CD1c-positive myeloid dendritic cell (primary cell): Measurements from ENCODE around the gene ALOX5.
"Not testable (repeated sequence)": the region's sequence is repeated elsewhere in the genome, so short reads cannot be mapped to it uniquely, and the experiment has no call there.

Experiments
- DNase-seq: peaks from one replicate; pipeline ENCODE4 v3.0.0-alpha.2; 2016; ENCODE audit errors: extremely low spot score

The ALOX5 gene

DNA sequence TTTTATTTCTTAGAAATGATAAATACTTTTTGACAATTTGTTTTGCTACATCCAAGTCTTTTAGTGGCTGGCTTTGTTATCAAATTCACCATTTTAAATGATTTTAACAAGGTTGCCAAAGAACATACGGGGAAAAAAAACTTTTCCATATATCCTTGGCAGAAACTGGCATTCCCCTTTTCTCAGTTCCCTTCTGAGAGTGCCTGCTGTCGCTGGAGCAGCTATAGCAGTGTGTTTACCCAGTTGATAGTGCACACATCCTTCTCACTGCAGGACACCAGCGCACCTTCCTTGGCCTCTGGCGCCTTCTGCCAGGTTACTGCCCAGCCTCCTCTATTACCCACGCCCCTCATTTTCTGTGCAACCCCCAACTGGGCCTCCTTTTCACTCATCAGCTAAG lies 94.1 kb downstream of the ALOX5 start:
- no peak for DNase-seq

DNA sequence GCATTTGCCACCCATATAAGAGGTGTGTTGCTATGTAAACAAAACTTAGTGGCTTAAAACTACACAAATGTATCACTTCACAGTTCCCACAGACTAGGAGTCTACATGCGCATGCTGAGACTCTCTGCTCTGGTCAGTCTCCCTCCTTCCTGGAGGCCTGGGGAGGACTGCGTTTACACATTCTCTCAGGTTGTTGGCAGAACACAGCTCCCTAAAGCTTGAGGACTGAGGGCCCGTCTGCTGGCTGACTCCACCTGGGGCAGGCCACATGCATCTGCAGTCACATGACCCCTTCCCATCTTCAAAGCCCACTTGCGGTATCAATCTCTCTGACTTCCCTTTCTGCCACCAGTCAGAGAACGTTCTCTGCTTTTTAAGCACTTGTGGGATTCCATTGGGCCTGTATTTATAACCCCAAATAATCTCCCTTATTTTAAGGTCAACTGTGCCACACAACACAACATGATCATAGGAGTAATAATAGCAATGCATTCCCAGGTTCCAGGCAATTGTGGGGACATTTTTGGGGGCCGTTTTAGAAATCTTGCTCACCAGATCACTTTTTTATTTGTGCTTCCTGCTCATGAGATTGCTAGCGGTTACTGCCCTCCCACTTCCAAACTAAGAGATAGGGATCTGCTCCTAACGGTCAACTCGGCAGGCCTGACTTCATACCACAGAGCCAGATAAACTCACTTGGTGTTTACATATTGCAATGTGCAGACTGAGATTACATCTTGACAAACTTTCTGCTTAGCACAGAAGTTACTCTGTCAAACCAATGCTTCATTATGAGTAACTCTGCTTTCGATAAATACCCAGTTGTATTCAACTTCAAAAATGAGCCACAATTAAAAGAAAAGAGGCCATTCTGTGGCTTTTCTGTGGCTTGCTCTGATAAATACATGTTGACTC lies 96.3 kb downstream of the ALOX5 start:
- DNase-seq = peak; percentile 53

DNA sequence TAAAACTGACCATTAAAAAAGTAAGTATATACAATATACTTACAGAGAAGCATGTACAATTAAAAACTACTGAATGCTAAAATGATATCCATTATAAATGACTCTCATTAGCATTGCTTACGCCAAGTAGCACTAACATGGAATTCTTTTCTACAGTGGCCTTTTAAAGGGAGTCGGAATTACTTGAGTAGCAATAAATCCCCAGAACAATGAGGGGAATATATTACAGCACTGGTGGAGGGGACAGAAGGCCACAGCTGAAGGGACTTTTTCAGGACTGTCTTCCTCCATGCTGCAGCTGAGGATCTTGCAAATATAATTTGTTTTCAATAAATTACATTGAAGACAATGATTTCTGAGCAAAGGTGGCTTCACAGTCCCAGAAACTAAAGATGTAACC lies 97.0 kb downstream of the ALOX5 start:
- no peak for DNase-seq

DNA sequence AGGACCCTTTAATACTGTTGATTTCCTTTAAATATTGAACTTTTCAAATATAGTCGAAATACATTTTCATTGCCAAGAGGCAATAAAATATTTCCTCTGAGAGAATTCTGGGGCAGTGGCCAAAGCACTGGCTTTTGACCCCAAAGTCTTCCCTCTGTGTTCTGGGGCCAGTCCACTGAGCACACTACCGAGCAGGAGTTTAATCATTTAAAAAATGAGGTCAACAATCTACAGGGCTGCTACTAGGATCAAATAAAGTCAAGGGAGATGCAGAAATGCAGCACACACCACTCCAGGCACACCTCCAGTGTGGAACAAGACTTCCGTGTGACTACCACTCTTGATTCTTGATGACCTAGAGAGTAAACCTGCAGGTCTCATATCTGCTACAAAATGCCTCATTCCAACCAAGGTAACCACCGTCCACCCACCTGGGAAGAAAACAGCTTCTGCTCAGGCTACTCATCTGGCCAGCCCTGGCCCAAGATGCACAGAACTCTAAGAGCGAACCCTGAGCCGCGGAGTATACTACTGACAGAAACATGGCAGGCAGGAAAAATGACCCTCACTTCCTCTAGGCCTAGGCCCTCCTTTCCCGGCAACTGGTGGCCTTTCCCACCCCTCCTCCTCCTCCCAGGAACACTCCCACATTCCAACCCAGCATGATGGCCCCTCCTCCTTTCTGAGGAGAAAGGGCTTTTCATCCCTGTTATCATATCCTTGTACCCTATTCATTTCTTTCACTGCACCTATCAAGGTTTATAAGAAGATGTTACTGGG lies 97.7 kb downstream of the ALOX5 start:
- no peak for DNase-seq

DNA sequence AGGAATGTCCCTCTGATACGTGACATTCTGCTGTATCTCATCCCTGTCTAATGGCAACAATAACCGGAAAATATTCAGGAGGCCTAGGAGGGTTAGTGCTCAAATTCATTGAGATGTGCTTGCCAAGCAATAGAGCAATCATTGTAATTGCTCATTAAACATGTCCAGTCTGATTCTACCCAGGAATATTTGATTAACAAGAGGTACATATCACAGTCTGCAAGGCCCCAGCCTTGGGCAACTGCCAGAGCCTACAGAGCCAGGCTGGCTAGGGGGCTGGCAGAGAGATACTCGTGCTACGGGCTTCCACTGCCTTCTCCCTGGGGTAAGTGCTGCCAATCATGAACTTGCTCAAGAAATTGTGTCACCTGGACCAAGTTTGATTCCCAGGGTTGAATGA lies 99.1 kb downstream of the ALOX5 start:
- no peak for DNase-seq

DNA sequence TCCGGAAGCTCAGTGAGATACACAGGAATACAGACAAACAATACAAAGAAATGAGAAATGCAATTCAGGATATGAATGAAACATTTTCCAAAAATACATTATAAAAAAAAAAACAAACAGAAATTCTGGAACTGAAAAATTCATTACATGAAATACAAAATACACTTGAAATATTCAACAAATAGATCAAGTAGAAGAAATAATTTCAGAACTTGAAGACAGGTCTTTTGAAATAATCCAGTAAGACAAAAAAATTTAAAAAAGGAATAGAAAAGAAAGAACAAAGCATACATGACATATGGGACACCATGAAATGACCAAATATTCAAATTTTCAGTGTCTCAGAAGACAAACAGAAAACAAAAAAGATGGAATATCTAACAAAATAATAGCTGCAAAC lies 102.5 kb downstream of the ALOX5 start:
- no peak for DNase-seq

DNA sequence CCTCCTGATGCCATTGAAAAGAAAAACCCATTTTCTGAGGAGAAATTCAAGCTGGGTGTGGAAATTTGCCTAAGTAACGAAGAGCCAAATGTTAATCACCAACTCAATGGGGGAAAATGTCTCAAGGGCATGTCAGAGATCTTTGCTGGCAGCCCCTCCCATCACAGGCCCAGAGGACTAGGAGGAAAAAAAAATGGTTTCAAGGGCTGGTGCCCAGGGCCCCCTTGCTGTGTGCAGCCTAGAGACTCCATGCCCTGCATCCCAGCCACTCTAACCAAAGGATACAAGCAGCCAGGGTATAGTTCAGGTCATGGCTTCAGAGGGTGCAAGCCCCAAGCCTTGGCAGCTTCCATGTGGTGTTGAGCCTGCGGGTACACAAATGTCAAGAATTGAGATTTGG lies 106.3 kb downstream of the ALOX5 start:
- DNase-seq = no peak

DNA sequence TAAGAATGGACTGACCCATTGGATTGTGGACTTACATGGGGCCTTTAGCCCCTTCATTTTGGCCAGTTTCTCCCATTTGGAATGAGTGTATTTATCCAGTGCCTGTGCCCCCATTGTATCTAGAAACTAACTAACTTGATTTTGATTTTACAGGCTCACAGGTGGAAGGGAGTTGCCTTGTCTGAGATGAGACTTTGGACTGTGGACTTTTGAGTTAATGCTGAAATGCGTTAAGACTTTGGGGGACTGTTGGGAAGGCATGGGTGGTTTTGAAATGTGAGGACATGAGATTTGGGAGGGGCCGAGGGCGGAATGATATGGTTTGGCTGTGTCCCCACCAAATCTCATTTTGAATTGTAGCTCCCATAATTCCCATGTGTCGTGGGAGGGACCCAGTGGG lies 107.1 kb downstream of the ALOX5 start:
- not testable (repeated sequence) for DNase-seq

DNA sequence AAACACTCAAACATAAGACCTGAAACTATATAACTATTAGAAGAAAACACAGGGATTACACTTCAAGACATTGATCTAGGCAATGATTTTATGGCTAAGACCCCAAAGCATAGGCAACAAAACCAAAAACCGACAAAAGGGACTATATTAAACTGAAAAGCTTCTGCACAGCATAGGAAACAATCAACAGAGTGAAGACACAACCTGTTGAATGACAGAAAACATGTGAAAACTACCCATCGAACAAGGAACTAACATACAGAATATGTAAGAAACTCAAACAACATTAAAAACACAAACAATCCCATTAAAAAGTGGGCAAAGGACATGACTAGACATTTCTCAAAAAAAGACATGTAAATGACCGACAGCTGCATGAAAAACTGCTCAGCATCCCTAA lies 109.0 kb downstream of the ALOX5 start:
- no peak for DNase-seq

DNA sequence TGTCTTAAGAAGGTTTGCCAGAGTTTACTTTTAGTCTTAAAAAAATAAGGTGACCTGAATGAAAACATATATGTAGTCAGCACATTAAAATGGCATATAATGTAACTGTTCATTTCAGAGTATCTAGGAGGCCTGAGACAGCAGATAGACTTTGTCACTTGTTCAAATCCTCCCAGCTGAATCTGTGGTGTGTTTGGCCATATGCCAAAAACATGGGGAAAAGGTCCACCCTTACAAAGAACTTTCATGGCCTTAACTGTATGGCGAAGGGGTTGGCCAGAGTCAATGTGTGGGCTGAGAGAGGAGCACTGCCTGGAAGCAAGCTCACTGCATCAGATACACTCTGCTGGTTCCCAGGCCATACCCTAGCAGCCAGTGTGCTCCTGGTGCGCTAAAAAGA lies 113.7 kb downstream of the ALOX5 start:
- no peak for DNase-seq

DNA sequence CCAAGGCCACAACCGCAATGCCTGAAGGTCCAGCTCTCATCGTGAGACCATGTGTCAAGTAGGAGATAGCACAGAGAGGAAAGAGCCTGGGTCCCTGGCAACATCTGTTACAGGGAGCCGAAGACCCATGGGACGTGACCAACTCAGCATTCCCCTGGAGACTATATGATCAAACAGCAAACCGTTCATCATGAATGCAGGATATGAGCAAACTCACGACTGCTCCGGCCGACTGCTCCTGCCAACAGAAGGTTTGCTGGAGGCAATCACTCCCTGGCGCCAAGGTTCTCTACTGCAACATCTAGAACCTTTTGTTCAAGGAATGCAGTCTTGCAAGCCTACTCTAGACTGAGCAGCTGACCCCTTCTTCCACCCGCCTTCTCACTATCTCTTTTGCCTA lies 114.3 kb downstream of the ALOX5 start:
- no peak for DNase-seq

DNA sequence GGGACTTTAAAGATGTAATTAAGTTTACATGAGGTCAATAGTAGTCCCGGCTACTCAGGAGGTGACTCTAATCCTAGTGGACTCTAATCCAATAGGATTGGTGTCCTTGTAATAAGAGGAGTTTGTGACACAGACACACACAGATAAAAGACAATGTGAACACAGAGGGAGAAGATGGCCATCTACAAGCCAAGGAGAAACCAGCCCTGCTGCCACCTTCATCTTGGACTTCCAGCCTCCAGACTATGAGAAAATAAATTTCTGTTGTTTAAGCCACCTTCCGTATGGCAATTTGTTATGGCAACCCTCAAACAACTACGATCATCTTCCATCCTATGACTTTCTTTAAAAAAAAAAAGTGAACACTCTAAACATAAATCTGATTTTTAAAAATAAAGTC lies 116.3 kb downstream of the ALOX5 start:
- DNase-seq = no peak

DNA sequence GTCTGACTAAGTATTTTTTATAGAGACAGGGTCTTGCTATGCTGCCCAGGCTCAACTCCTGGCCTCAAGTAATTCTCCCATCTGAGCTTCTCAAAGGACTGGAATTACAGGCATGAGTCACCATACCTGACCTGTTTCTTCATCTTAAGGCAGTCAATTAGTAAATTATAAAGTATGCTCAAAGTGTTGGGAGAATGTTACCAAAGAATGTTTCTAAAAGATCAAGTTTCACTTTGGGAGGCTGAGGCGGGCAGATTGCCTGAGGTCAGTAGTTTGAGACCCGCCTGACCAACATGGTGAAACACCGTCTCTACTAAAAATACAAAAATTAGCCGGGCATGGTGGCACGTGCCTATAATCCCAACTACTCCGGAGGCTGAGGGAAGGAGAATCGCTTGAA lies 117.0 kb downstream of the ALOX5 start:
- no peak for DNase-seq
